Stomach (tissue), 9 donors: ENCODE results near the gene EFNA4. TPM values are rescaled to one million over a fixed set of nuclear protein-coding genes. Genes with fewer than 3 reads are reported as not detected.

ENCODE experiments used
- DNase-seq, 2 donors: peaks; one replicate each; pipeline versions ENCODE4 v3.0.0 to v3.0.0-alpha.2; 2013 to 2019
- H3K27ac ChIP-seq, 5 donors: fragments of 200-600 bp in 4 of 5; sonication (generic) in 4 of 5; one replicate each; pipeline ENCODE4 v1.5.1; 2013 to 2019; ENCODE audit warnings: mild to moderate bottlenecking in 1 of 5, moderate library complexity in 1 of 5
- H3K27me3 ChIP-seq, 3 donors: fragments of 200-600 bp; sonication (generic); one replicate each; pipeline ENCODE4 v1.5.1; 2017 to 2019; ENCODE audit warnings: mixed run types in 1 of 3
- H3K36me3 ChIP-seq, 4 donors: fragments of 200-600 bp; sonication (generic); 1 replicate in 3 of 4; 2 replicates in 1 of 4; pipeline ENCODE4 v1.5.1; 2016 to 2019
- H3K4me1 ChIP-seq, 4 donors: fragments of 200-600 bp; sonication (generic); one replicate each; pipeline ENCODE4 v1.5.1; 2016 to 2019
- H3K4me3 ChIP-seq, 4 donors: fragments of 200-600 bp; sonication (generic) in 3 of 4; one replicate each; pipeline ENCODE4 v1.5.1; 2016 to 2019; ENCODE audit warnings: mild to moderate bottlenecking in 1 of 4
- H3K9me3 ChIP-seq, 4 donors: fragments of 200-600 bp; sonication (generic); one replicate each; pipeline ENCODE4 v1.5.1; 2016 to 2019
- EP300 ChIP-seq: sonication (generic); formaldehyde crosslinking; IDR thresholded peaks from one replicate; pipeline ENCODE4 v1.6.1; 2017; ENCODE audit warnings: antibody characterized with exemption
- POLR2A ChIP-seq, 4 donors: fragments of 450-650 bp; IDR thresholded peaks; one replicate each; pipeline ENCODE4 v1.6.1; 2016; ENCODE audit warnings: antibody characterized with exemption in 4 of 4, control low read depth in 2 of 4, mild to moderate bottlenecking in 1 of 4, moderate library complexity in 1 of 4
- POLR2AphosphoS5 ChIP-seq, 3 donors: sonication (generic); formaldehyde crosslinking; IDR thresholded peaks; one replicate each; pipeline ENCODE4 v1.6.1; 2016; ENCODE audit warnings: antibody characterized with exemption in 3 of 3
- WGBS, 5 donors: extraction: QIAGEN DNeasy Blood & Tissue Kit in 3 of 5; methylation state at CpG; one replicate each; pipeline versions ENCODE4 v1.1.5 to v1.1.7; 2013 to 2018; 5-methylcytosine and 5-hydroxymethylcytosine counted together
- intact Hi-C: fragments of 100-400 bp; cut with DNase I; formaldehyde crosslinking; loops from one replicate; pipeline ENCODE4 v1.15.1; 2023; ENCODE audit warnings: low total_unique reads
- polyA plus RNA-seq, 3 donors: library from polyadenylated mRNA; stranded (reverse); fragments of 200-250 nt; gene quantifications; one replicate each; pipeline ENCODE4 v1.2.3, GENCODE V29; 2013
- total RNA-seq, 5 donors: library from RNA; depleted of rRNA; stranded (reverse); fragments of >200 nt; gene quantifications; one replicate each; pipeline versions ENCODE4 v1.1.0 to v1.2.3, GENCODE V29; 2014 to 2016
- TF ChIP-seq, protein P1 (sequence below), 7 experiments: fragments of 450-650 bp in 4 of 7; fragments of 200-600 bp in 3 of 7; sonication (generic) in 3 of 7; IDR thresholded peaks; one replicate each; pipeline ENCODE4 v1.5.1; 2016 to 2019; ENCODE audit warnings: antibody characterized with exemption in 7 of 7, control low read depth in 2 of 7, mild to moderate bottlenecking in 1 of 7
- donor health status: healthy with polysubstance abuse.
- donor health status: Bipolar disorder and iron deficiency.
- donor health status: healthy.

Gene EFNA4
- total and polyA plus RNA-seq, 8 donors = 3.5 to 13.2 (median 6.2) TPM; not detected in 2

- peak; percentile 84 to 92 for DNase-seq
- Histone ChIP-seq H3K36me3 (no peaks in the 10 kb centered on the region), H3K9me3 (no peaks in the 10 kb centered on the region), H3K27me3 (no peaks in the 10 kb centered on the region), H3K4me1 (peaks cover 15 to 26% (median 22%) of the 10 kb centered on the region in 4 donors), H3K27ac (no peak overlapping the region), H3K4me3 (no peak overlapping the region)
- intact Hi-C loops = loop anchor here (5.0 kb wide), 1 partner anchor 76 kb away; no protein-coding TSS in a partner anchor
- WGBS, 5 donors = 16 to 27% (median 20%) methylated on average over 18 to 29 of the region's 29 CpGs
- TF ChIP-seq, protein P1, sequence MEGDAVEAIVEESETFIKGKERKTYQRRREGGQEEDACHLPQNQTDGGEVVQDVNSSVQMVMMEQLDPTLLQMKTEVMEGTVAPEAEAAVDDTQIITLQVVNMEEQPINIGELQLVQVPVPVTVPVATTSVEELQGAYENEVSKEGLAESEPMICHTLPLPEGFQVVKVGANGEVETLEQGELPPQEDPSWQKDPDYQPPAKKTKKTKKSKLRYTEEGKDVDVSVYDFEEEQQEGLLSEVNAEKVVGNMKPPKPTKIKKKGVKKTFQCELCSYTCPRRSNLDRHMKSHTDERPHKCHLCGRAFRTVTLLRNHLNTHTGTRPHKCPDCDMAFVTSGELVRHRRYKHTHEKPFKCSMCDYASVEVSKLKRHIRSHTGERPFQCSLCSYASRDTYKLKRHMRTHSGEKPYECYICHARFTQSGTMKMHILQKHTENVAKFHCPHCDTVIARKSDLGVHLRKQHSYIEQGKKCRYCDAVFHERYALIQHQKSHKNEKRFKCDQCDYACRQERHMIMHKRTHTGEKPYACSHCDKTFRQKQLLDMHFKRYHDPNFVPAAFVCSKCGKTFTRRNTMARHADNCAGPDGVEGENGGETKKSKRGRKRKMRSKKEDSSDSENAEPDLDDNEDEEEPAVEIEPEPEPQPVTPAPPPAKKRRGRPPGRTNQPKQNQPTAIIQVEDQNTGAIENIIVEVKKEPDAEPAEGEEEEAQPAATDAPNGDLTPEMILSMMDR (IDR thresholded peaks at IDR 0.05) = peak in 6 of 7 experiments; percentile 91 to 99 (median 98)
- TF ChIP-seq POLR2AphosphoS5 (IDR thresholded peaks at IDR 0.05) (peak in 1 of 3 donors; percentile 62), POLR2A (IDR thresholded peaks at IDR 0.05) (no peak)
Measured at GRCh38 chr1:155091071-155092051, 27.8 kb downstream of the EFNA4 start.

- H3K9me3 ChIP-seq = no peaks in the 10 kb centered on the region
- no peak for TF ChIP-seq POLR2A (IDR thresholded peaks at IDR 0.05)
- no peak for TF ChIP-seq EP300
- TF ChIP-seq POLR2AphosphoS5 (IDR thresholded peaks at IDR 0.05) = no peak
- WGBS, 5 donors = 76 to 92% (median 81%) methylated on average over 6 of the region's 6 CpGs
- no peak overlapping the region for H3K27ac ChIP-seq
- DNase-seq = no peak
- no peak overlapping the region for H3K4me3 ChIP-seq
- no peaks in the 10 kb centered on the region for H3K36me3 ChIP-seq
- intact Hi-C loops = loop anchor here (5.0 kb wide), 1 partner anchor 75 kb away; no protein-coding TSS in a partner anchor
- H3K27me3 ChIP-seq = no peaks in the 10 kb centered on the region
- peaks cover 15 to 25% (median 21%) of the 10 kb centered on the region in 4 donors for H3K4me1 ChIP-seq
Measured at GRCh38 chr1:155092131-155092530, 28.6 kb downstream of the EFNA4 start.

DNA sequence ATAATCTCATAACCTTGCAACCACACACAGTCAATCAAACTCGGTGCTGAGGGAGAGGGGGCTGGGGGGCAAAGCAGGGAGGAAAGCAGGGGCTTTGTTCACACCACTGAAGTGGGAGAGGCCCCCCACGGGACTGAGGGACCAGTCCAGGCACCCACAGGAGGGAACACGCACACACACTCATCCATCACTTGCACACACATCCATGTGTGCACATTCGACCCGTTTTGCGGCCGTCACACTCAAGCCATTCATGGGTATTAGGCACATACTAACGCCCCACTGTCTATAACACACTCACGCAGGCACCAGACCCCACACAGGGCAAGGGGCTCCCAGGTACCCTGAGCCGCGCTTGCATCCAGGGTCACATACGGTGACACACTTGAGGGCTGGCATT, 29.1 kb downstream of the EFNA4 start:
- intact Hi-C loops = loop anchor here (5.0 kb wide), 1 partner anchor 75 kb away; no protein-coding TSS in a partner anchor
- H3K4me1 ChIP-seq = peaks cover 15 to 25% (median 21%) of the 10 kb centered on the region in 4 donors

GRCh38 chr1:155093911-155094621, 30.5 kb downstream of the EFNA4 start:
- no peaks in the 10 kb centered on the region for H3K36me3 ChIP-seq
- intact Hi-C loops = loop anchor here (5.0 kb wide), 1 partner anchor 73 kb away; no protein-coding TSS in a partner anchor
- WGBS, 5 donors = 13 to 27% (median 23%) methylated on average over 12 to 13 of the region's 13 CpGs
- H3K4me1 ChIP-seq = peaks cover 15 to 25% (median 21%) of the 10 kb centered on the region in 4 donors
- no peaks in the 10 kb centered on the region for H3K9me3 ChIP-seq
- no peaks in the 10 kb centered on the region for H3K27me3 ChIP-seq
- DNase-seq = peak in 1 of 2 donors; percentile 81
- peak overlapping the region in 4 of 5 donors; percentile 9 to 46 (median 30) for H3K27ac ChIP-seq
- H3K4me3 ChIP-seq = no peak overlapping the region
- TF ChIP-seq EP300 (no peak), POLR2A (IDR thresholded peaks at IDR 0.05) (no peak)
- TF ChIP-seq, protein P1 (IDR thresholded peaks at IDR 0.05) = peak in 4 of 7 experiments; percentile 9 to 46 (median 22)

More for the DNA sequence above, 29.1 kb downstream of the EFNA4 start:
- H3K27me3 ChIP-seq = no peaks in the 10 kb centered on the region
- no peaks in the 10 kb centered on the region for H3K9me3 ChIP-seq
- TF ChIP-seq, protein P1 (IDR thresholded peaks at IDR 0.05) = no peak
- TF ChIP-seq POLR2AphosphoS5 (IDR thresholded peaks at IDR 0.05) = no peak
- TF ChIP-seq EP300 = no peak
- TF ChIP-seq POLR2A (IDR thresholded peaks at IDR 0.05) = no peak
- H3K27ac ChIP-seq = no peak overlapping the region
- H3K4me3 ChIP-seq = no peak overlapping the region
- 84 to 92% (median 88%) methylated on average over 11 to 12 of the region's 12 CpGs for WGBS, 5 donors
- DNase-seq = no peak
- no peaks in the 10 kb centered on the region for H3K36me3 ChIP-seq
